GM12865 (cell line): ENCODE data around the gene MS4A4A.

ENCODE experiments used
- DNase-seq: peaks from one replicate; pipeline ENCODE4 v3.0.0; 2010; ENCODE audit warnings: low read depth
- H3K4me3 ChIP-seq: 2 replicates; pipeline ENCODE4 v1.5.1; 2011; ENCODE audit warnings: mild to moderate bottlenecking, low read depth, low read length, control low read depth
- TF ChIP-seq, protein P1 (sequence below): IDR thresholded peaks from 2 replicates; pipeline ENCODE4 v1.5.1; 2011; ENCODE audit warnings: low read length, control low read depth, low read depth, inconsistent platforms; ENCODE audit not compliant: insufficient read depth; ENCODE audit errors: missing control alignments

Gene MS4A4A

DNA sequence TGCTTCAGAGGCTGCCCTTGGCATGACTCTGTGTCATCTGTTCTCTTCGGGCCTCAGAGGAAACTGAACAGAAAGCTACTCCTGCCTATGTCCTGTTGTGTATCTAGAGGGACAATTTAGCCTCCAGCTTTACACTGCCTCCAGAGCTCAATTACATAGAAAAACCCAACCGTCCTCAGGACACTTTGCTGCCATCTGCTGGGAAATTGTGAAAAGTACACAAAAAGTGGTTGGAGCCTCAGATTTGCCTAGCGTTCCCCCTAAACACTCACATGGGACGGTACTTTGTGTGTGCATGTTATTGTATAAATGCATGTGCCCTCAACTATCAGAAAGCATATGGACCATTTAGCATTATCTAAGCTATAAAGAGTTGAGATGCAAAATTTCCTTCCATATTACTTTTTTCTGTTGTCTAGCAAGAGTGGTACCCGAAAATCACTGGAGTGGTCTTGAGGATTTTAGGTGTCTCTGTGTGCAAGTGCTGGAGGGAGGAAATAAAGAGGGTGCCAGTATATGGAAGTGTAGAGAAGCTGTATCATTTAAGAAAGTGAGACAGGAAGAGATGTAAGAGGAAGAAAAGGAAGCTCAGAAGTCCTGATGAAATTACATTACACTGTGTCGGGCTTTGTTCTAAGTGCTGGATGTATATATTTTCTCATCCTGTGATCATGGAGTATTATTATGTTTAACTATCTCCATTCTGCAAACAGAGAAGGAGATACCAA is 28.8 kb upstream of the MS4A4A start:
- peak; percentile 59 for DNase-seq
- H3K4me3 ChIP-seq, result no peak overlapping the region
- TF ChIP-seq, protein P1, sequence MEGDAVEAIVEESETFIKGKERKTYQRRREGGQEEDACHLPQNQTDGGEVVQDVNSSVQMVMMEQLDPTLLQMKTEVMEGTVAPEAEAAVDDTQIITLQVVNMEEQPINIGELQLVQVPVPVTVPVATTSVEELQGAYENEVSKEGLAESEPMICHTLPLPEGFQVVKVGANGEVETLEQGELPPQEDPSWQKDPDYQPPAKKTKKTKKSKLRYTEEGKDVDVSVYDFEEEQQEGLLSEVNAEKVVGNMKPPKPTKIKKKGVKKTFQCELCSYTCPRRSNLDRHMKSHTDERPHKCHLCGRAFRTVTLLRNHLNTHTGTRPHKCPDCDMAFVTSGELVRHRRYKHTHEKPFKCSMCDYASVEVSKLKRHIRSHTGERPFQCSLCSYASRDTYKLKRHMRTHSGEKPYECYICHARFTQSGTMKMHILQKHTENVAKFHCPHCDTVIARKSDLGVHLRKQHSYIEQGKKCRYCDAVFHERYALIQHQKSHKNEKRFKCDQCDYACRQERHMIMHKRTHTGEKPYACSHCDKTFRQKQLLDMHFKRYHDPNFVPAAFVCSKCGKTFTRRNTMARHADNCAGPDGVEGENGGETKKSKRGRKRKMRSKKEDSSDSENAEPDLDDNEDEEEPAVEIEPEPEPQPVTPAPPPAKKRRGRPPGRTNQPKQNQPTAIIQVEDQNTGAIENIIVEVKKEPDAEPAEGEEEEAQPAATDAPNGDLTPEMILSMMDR, result peak; percentile 55

DNA sequence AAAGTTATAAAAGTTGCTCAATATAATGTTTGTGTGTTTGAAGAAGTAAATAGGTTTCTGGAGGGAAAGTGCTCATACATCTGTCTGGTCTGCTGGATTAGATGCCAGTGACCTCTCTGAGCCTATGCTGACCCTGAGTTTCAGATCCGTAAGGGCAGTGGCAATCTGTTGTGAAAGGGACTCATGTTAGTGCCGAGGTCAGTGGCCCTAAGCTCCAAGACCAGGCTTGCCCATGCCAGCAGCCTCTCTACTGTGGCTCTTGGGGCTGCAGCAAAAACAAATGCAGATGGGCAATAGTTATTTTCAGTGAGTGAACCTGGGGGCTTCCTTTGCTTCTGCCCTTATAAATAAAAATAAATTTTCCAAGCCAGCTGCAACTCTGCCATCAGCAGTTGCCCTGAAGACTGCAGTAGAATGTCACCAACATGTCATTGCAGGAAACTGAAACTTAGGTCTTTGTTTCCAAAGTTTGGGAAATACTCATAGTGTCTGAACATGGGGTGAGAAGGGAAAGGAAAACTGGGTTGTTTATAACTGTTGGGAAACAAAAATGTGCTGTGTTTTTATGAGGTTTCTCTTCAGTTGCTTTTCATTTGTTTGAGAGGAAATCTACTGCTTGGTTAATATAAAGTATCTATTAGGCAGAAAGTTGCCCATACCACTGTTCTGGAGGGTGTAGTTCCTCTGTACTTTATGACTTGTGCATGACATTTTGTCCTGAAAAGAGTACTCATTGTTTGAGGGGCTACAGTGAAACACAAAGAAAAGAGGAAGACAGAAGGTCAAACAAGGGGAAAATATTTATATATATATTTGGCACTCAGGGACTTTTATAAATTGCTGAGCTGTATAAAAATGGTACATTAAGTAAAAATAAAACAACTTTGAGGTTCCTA is 28.0 kb upstream of the MS4A4A start:
- TF ChIP-seq, protein P1, result no peak
- H3K4me3 ChIP-seq, result no peak overlapping the region
- no peak for DNase-seq

GRCh38 chr11:60257956-60258722 is 22.3 kb upstream of the MS4A4A start:
- H3K4me3 ChIP-seq, result no peak overlapping the region
- DNase-seq, result no peak
- TF ChIP-seq, protein P1, result no peak

- no peak for DNase-seq
- TF ChIP-seq, protein P1, result no peak
- no peak overlapping the region for H3K4me3 ChIP-seq
Observed at GRCh38 chr11:60261014-60261413, 19.5 kb upstream of the MS4A4A start.

- DNase-seq, result no peak
- TF ChIP-seq, protein P1, result no peak
- H3K4me3 ChIP-seq, result no peak overlapping the region
Observed at GRCh38 chr11:60263402-60263801, 17.1 kb upstream of the MS4A4A start.

- TF ChIP-seq, protein P1, result no peak
- H3K4me3 ChIP-seq, result no peak overlapping the region
- DNase-seq, result no peak
Observed at GRCh38 chr11:60264644-60265043, 15.8 kb upstream of the MS4A4A start.
